Naive B cell (primary cell): Measurements from ENCODE around the gene ACTL6B. TPM values are rescaled to one million over a fixed set of nuclear protein-coding genes. Genes with fewer than 3 reads are reported as not detected.

Experiments used
- ATAC-seq, 2 donors: fragments of 150-1000 bp; cut with Tn5 transposase; 2 replicates each; pipeline ENCODE4 v1.10.0; 2021; ENCODE audit warnings: low read depth in 2 of 2, mild to moderate bottlenecking in 2 of 2, moderate library complexity in 2 of 2
- DNase-seq: peaks from one replicate; pipeline ENCODE4 v3.0.0; 2022
- H3K27ac Mint-ChIP-seq, 6 donors: one replicate each; pipeline ENCODE4 v1.8.0; 2020 to 2022; ENCODE audit warnings: mild to moderate bottlenecking in 6 of 6, mixed read lengths in 6 of 6, moderate library complexity in 5 of 6, inconsistent platforms in 2 of 6
- H3K27me3 Mint-ChIP-seq, 3 donors: one replicate each; pipeline ENCODE4 v1.8.0; 2021 to 2022; ENCODE audit warnings: mixed read lengths in 3 of 3, mild to moderate bottlenecking in 1 of 3
- H3K36me3 Mint-ChIP-seq, 2 donors: one replicate each; pipeline ENCODE4 v1.8.0; 2020 to 2022; ENCODE audit warnings: mixed read lengths in 2 of 2, inconsistent platforms in 1 of 2, mild to moderate bottlenecking in 1 of 2
- H3K4me1 Mint-ChIP-seq, 3 donors: one replicate each; pipeline ENCODE4 v1.8.0; 2020 to 2022; ENCODE audit warnings: mixed read lengths in 3 of 3, inconsistent platforms in 1 of 3, mild to moderate bottlenecking in 1 of 3, moderate library complexity in 1 of 3
- H3K4me3 Mint-ChIP-seq, 8 donors: one replicate each; pipeline ENCODE4 v1.8.0; 2020 to 2022; ENCODE audit warnings: mild to moderate bottlenecking in 8 of 8, mixed read lengths in 8 of 8, moderate library complexity in 8 of 8, inconsistent platforms in 2 of 8
- H3K9me3 Mint-ChIP-seq, 7 donors: one replicate each; pipeline ENCODE4 v1.8.0; 2020 to 2022; ENCODE audit warnings: mixed read lengths in 7 of 7, mild to moderate bottlenecking in 5 of 7, inconsistent platforms in 2 of 7, moderate library complexity in 1 of 7
- polyA plus RNA-seq, 6 donors: library from polyadenylated mRNA; unstranded; fragments of 300-500 nt; fragmentation: Illumina TruSeq; gene quantifications; one replicate each; pipeline ENCODE4 v1.2.3, GENCODE V29; 2021; ENCODE audit warnings: low read depth in 6 of 6

ACTL6B gene
- polyA plus RNA-seq, 6 donors from 2014 or later, result not detected

GRCh38 chr7:100621554-100621953, 34.7 kb downstream of the ACTL6B start:
- Mint-ChIP-seq H3K36me3 (no peaks in the 10 kb centered on the region), H3K4me3 (no peak overlapping the region), H3K27me3 (no peaks in the 10 kb centered on the region), H3K4me1 (peaks cover 0 to 14% (median 8%) of the 10 kb centered on the region in 3 donors), H3K27ac (peak overlapping the region in 1 of 6 donors; percentile 73), H3K9me3 (no peaks in the 10 kb centered on the region)
- DNase-seq, result no peak
- no peak for ATAC-seq

- no peaks in the 10 kb centered on the region for H3K9me3 Mint-ChIP-seq
- peak overlapping the region in 1 of 6 donors; percentile 18 for H3K27ac Mint-ChIP-seq
- H3K27me3 Mint-ChIP-seq, result no peaks in the 10 kb centered on the region
- ATAC-seq (no peak), DNase-seq (no peak)
- H3K36me3 Mint-ChIP-seq, result no peaks in the 10 kb centered on the region
- peaks cover 0 to 7% (median 2%) of the 10 kb centered on the region in 3 donors for H3K4me1 Mint-ChIP-seq
- no peak overlapping the region for H3K4me3 Mint-ChIP-seq
Measured at GRCh38 chr7:100620804-100621203, 35.4 kb downstream of the ACTL6B start.

- Mint-ChIP-seq H3K4me1 (peaks cover 0 to under 1% (median 0%) of the 10 kb centered on the region in 3 donors), H3K27me3 (no peaks in the 10 kb centered on the region), H3K27ac (no peak overlapping the region), H3K9me3 (no peaks in the 10 kb centered on the region), H3K36me3 (no peaks in the 10 kb centered on the region), H3K4me3 (no peak overlapping the region)
- DNase-seq (no peak), ATAC-seq (no peak)
Measured at GRCh38 chr7:100620239-100620638, 36.0 kb downstream of the ACTL6B start.

- no peak for ATAC-seq
- Mint-ChIP-seq H3K27ac (no peak overlapping the region), H3K36me3 (no peaks in the 10 kb centered on the region), H3K27me3 (no peaks in the 10 kb centered on the region), H3K4me3 (peak overlapping the region in 1 of 8 donors; percentile 16), H3K4me1 (peaks cover 14 to 27% (median 20%) of the 10 kb centered on the region in 3 donors), H3K9me3 (no peaks in the 10 kb centered on the region)
- DNase-seq, result no peak
Measured at GRCh38 chr7:100614308-100614861, 41.9 kb downstream of the ACTL6B start.

GRCh38 chr7:100613412-100614175, 42.7 kb downstream of the ACTL6B start:
- Mint-ChIP-seq H3K4me1 (peaks cover 14 to 27% (median 20%) of the 10 kb centered on the region in 3 donors), H3K27ac (peak overlapping the region in 3 of 6 donors; percentile 36 to 96 (median 63)), H3K9me3 (no peaks in the 10 kb centered on the region), H3K36me3 (no peaks in the 10 kb centered on the region), H3K27me3 (no peaks in the 10 kb centered on the region), H3K4me3 (peak overlapping the region; percentile 47 to 100 (median 88))
- ATAC-seq (no peak), DNase-seq (no peak)

GRCh38 chr7:100612730-100613390, 43.4 kb downstream of the ACTL6B start:
- DNase-seq (peak; percentile 17), ATAC-seq (no peak)
- peak overlapping the region in 5 of 6 donors; percentile 62 to 96 (median 83) for H3K27ac Mint-ChIP-seq
- no peaks in the 10 kb centered on the region for H3K36me3 Mint-ChIP-seq
- H3K27me3 Mint-ChIP-seq, result no peaks in the 10 kb centered on the region
- peaks cover 14 to 27% (median 21%) of the 10 kb centered on the region in 3 donors for H3K4me1 Mint-ChIP-seq
- no peaks in the 10 kb centered on the region for H3K9me3 Mint-ChIP-seq
- peak overlapping the region; percentile 81 to 100 (median 98) for H3K4me3 Mint-ChIP-seq

GRCh38 chr7:100611983-100612729, 44.1 kb downstream of the ACTL6B start, which contains the start of gene MOSPD3:
Gene MOSPD3, plus strand, starts transcription at chr7:100612540. Its CDS starts 252 bp downstream, at chr7:100612792.
- H3K4me3 Mint-ChIP-seq, result peak within 1 kb of the TSS; percentile 97 to 100 (median 99)
- ATAC-seq, result peak; percentile 86 to 87
- no peaks in the 10 kb centered on the region for H3K36me3 Mint-ChIP-seq
- H3K9me3 Mint-ChIP-seq, result no peaks in the 10 kb centered on the region
- peak within 1 kb of the TSS; percentile 96 to 100 (median 100) for H3K27ac Mint-ChIP-seq
- H3K27me3 Mint-ChIP-seq, result no peaks in the 10 kb centered on the region
- H3K4me1 Mint-ChIP-seq, result peaks cover 18 to 27% (median 24%) of the 10 kb centered on the region in 3 donors
- peak; percentile 99 for DNase-seq

- Mint-ChIP-seq H3K4me3 (peak overlapping the region in 3 of 8 donors; percentile 97 to 100 (median 98)), H3K36me3 (no peaks in the 10 kb centered on the region), H3K27me3 (no peaks in the 10 kb centered on the region), H3K9me3 (no peaks in the 10 kb centered on the region), H3K27ac (peak overlapping the region in 1 of 6 donors; percentile 60), H3K4me1 (peaks cover 27 to 37% (median 34%) of the 10 kb centered on the region in 3 donors)
- ATAC-seq, result no peak
- no peak for DNase-seq
Measured at GRCh38 chr7:100609958-100610357, 46.3 kb downstream of the ACTL6B start.

- no peak for DNase-seq
- Mint-ChIP-seq H3K27me3 (no peaks in the 10 kb centered on the region), H3K4me1 (peaks cover 26 to 28% (median 26%) of the 10 kb centered on the region in 3 donors), H3K4me3 (peak overlapping the region in 5 of 8 donors; percentile 3 to 93 (median 56)), H3K9me3 (no peaks in the 10 kb centered on the region), H3K27ac (peak overlapping the region in 1 of 6 donors; percentile 9), H3K36me3 (no peaks in the 10 kb centered on the region)
- no peak for ATAC-seq
Measured at GRCh38 chr7:100607111-100607510, 49.1 kb downstream of the ACTL6B start.

GRCh38 chr7:100606313-100606712, 49.9 kb downstream of the ACTL6B start:
- DNase-seq, result no peak
- Mint-ChIP-seq H3K27ac (no peak overlapping the region), H3K4me3 (peak overlapping the region; percentile 42 to 93 (median 90)), H3K36me3 (no peaks in the 10 kb centered on the region), H3K4me1 (peaks cover 20 to 25% (median 23%) of the 10 kb centered on the region in 3 donors), H3K9me3 (no peaks in the 10 kb centered on the region), H3K27me3 (peaks cover 0 to 4% (median 0%) of the 10 kb centered on the region in 3 donors)
- no peak for ATAC-seq

- Mint-ChIP-seq H3K27me3 (peaks cover 0 to 9% (median 0%) of the 10 kb centered on the region in 3 donors), H3K36me3 (no peaks in the 10 kb centered on the region), H3K9me3 (no peaks in the 10 kb centered on the region), H3K4me1 (peaks cover 17 to 23% (median 21%) of the 10 kb centered on the region in 3 donors), H3K27ac (peak overlapping the region in 2 of 6 donors; percentile 41 to 76), H3K4me3 (peak overlapping the region; percentile 66 to 93 (median 90))
- peak; percentile 23 for DNase-seq
- ATAC-seq, result peak; percentile 28 to 29
Measured at GRCh38 chr7:100604976-100605911, 51.0 kb downstream of the ACTL6B start.
